Thyroid gland (tissue), 4 donors: ENCODE results near the gene SRPX2.

Experiments
- CTCF ChIP-seq, 6 experiments: fragments of 200-600 bp in 3 of 6; fragments of 450-650 bp in 3 of 6; sonication (generic) in 3 of 6; IDR thresholded peaks; one replicate each; pipeline ENCODE4 v1.5.1; 2016 to 2019; ENCODE audit warnings: antibody characterized with exemption in 6 of 6, mild to moderate bottlenecking in 2 of 6, inconsistent platforms in 1 of 6, moderate library complexity in 1 of 6
- POLR2A ChIP-seq, 2 donors: fragments of 450-650 bp; IDR thresholded peaks; one replicate each; pipeline ENCODE4 v1.6.1; 2017; ENCODE audit warnings: antibody characterized with exemption in 2 of 2, mild to moderate bottlenecking in 2 of 2, moderate library complexity in 1 of 2

GRCh38 chrX:100663642-100664041 lies 19.6 kb downstream of the SRPX2 start:
- TF ChIP-seq POLR2A (IDR thresholded peaks at IDR 0.05) (no peak), CTCF (IDR thresholded peaks at IDR 0.05) (no peak)
